Colon (tissue), 2 donors: ENCODE data around the gene NPPC.
"Not testable (repeated sequence)": the region's sequence is repeated elsewhere in the genome, so short reads cannot be mapped to it uniquely, and the experiment has no call there.

ENCODE experiments used
- FAIRE-seq: peaks from 2 replicates; lab custom pipeline; 2012; peaks lifted over from hg19 to GRCh38; lab: Jason Lieb, UNC
- donor health status: control.
- donor health status: control.

The NPPC gene

DNA sequence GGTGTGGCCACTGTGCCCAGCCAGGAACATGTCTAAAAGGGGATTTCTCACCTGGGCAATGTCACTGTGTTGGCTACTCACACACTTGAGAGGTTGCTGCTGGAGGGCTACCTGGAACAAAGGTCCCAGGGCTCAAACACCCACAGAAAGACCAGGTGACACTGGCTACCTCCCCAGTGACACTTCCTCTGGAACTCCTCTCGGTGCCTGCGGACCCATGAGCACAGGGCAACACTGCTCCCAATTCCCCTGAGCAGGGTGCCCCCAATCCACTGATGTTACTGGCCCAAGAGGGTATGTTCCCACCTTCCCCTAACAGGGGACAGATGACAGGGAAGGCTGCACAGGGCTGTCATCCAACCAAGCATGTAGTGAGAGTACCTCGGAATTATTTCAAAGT, 5.8 kb downstream of the NPPC start:
- no peak for FAIRE-seq

DNA sequence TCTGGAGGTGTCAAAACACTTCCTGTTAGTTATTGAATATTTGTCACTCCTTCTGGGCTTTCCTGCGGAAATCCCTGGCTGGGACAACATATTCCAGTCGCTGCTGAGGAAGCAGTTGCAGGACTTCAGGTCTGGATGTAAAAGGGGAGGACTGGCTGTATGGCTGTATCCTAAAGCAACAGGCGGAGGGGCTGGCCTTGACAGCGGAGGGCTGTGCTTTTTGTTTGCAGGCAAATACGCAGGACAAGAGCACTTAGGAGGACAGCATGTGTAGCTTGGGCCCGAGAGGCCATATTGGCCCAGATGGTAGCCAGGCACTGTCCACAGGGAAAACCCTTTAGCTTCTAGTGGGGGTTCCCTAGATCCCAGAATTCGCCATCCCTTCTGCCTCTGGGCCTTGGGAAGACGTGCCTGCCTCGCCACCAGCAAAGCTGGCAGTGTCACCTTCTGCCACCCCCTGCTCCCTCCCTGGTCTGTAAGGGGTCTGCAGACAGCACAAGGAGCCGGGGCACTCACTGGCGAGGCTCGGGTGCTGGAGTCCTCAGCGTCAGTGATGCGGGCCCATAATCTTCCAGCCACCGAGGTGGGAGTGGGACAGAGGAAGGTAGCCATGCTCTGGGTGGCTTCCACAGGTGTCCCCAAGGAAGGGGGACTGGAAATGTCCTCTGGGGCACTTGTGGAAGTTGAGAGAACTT, 6.7 kb downstream of the NPPC start:
- no peak for FAIRE-seq

DNA sequence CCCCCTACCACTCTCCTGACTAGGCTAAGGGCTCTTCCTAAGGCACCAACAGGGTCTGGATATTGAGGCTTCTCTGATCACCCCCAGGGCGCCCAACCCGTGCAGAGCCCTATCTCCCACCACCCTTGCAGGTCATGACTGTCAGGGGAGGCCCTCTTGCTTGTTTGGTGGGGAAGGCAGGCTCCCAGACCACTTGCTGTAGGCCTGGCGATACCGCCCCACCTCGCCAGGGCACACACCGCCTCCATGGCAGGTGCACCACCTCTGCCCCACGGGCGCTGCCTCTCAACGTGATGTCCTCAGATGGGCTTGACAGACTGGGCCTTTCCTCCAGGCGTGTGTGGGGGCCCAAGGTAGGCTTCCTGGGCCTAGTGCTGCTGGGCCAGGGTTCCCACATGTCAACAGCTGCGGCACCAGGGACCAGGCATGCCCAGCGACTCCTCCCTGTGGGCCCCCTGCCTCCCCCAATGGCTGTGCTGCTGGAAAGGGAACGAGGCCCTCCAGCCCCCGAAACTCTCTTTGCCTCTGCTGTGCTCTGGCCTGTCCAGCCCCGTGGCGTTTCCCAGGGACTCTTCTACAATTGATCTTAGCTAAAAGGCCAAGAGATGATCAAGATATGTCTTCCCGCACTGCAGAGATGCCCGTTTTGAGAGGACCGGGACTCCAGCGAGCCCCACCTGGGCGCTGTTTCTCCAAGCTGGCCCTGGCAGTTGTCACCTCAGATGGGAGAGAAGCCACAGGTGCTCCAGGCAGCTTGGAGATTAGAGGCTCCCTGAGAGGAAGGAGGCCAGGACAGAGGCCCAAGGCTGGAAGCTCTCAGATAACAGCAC, 7.5 kb downstream of the NPPC start:
- no peak for FAIRE-seq

DNA sequence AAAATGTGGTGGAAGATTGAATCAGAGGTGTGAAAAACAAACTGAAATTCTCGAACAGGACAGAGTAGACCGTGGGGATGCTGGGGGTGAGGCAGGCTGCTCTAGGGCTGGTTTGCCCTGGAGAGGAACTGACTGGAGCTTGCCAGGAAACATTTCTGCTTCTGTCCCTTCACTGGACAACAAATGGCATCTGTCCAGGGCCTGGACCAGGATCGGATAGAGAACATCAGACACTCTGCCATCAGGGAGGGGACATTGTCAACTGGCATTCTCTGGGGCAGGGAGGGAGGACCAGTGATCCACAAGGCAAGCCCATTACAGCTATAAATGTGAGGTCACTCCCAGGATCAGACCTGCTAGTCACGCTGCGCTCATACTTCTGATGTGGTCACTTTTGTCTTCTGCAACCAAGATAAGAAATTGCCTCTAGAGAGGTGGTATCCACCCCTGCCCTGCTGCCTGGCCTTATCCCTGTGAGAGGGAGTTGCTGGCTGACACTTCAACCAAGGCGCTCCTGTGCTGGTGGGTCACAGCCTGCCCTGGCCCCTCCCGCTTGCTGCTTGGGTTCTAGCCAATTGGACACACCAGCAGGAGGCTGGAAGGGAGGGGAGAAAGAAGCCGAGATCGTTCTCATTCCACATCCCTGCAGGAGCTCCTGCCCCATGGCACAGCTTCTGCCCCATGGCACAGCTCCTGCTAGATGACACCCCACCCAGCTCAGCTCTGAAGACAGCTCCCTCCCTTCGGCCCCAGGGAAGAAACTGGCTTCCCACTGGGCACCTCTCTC, 8.7 kb downstream of the NPPC start:
- FAIRE-seq, result no peak

DNA sequence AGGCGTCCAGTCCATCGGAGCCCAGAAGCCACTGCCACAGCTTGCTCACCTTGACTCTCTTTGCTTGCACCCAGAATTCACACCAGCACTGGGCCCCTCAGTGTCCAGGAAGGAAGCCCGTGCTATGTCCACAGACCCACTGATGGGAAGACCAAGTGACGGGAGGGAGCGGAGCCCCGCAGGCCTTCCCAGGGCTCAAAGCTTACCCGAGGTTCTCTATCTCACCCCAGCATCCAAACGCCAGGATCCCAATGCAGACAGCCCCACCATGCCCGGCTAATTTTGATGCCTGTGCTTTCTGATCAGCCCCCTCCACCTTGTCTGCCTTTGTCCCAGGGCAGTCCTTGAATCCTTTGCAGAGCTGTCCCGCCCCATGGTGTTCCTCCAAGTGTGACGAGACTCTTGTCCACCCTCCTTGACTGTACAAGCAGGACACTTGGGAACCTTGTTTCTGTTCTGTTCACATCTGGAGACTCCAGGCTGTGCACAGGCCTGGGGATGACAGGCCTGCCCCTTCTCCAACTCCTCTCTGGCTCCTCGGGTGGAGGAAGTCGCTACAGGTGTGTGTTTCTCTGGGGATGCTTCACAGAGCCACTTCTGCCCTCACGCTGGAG, 12.0 kb downstream of the NPPC start:
- no peak for FAIRE-seq

DNA sequence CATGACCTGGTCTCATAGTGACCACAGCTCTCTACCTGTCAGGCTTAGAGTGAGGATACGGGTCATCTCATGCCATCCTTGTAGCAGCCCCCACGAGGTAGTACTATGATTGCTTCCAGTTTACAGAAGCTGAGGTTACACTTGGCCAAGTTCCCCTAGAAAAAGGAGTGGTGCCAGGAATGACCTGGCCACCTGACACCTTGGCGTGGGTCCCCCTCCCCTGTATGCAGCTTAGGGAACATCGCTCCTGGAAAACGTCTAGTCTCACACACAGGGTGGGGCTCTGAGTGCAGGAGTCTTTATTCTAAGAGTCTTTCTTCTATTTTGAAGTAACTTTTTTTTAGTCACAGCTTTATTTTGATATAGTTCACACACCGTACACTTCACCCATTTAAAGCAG, 14.8 kb downstream of the NPPC start:
- FAIRE-seq, result no peak

DNA sequence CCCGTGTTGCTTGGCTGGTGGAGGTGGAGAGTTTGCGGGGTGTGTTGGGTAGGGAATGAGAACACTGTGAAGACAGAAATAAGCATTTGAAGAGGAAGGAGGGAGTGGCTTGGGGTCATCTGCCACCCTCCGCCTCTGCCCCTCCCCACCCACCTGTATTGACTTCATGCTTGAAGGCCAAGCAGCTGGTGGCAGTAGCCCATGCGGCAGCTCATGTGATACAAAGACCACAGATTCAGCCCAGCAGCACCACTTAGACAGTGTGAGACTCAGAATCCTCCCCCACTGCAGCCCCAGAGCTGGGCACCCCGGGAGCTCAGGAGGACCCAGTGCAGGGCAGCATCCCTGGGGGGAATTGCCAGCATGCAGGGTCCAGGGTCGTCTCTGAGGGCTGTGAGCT, 15.4 kb downstream of the NPPC start:
- no peak for FAIRE-seq

DNA sequence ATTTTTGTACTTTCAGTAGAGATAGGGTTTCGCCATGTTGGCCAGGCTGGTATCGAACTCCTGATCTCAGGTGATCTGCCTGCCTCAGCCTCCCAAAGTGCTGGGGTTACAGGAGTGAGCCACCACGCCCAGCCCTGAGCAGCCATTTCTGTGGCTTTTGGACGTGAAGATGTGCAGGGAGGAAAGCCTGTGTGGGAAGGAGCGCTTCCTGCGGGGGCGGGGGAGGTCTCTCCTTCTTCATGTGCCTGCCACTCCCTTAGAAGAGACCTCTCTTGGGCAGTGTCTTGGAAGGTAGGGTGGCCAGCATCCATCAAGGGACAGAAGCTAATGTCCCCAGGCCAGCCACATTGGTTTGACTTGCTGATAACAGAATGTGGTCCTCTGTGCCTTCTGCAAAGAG, 16.0 kb downstream of the NPPC start:
- not testable (repeated sequence) for FAIRE-seq

DNA sequence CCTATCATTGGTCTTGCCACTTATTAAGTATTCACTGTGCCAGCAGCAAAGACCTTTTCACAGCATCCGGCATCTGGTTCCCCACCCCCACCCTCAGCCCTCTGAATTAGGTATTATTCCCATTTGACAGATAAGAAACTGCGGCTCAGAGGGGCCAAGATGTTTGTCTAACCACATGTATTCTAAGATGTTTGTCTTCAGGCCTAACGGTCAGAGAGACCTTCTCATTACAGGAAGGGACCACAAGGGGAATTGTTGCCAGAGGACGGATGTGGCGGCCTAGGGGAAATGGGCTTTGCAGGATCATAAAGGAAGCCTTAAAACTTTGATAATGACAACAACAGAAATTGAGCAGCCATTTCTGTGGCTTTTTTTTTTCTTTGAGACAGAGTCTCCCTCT, 16.6 kb downstream of the NPPC start:
- FAIRE-seq, result no peak

DNA sequence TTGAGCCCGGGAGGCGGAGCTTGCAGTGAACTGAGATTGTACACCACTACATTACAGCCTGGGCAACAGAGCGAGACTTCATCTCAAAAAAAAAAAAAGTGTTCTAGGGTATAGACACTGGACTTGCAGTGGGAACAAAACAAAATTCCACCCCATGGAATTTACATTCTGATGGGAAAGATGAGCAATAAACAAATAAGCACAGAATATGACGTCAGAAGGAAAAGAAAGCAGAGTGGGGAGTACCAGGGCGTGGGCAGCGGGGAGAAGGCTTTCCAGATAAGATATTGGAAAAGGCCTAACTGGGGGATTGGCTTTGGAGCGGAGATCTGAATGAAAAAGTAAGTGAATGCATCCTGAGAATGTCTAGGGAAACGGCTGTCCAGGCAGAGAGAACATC, 17.6 kb downstream of the NPPC start:
- no peak for FAIRE-seq

DNA sequence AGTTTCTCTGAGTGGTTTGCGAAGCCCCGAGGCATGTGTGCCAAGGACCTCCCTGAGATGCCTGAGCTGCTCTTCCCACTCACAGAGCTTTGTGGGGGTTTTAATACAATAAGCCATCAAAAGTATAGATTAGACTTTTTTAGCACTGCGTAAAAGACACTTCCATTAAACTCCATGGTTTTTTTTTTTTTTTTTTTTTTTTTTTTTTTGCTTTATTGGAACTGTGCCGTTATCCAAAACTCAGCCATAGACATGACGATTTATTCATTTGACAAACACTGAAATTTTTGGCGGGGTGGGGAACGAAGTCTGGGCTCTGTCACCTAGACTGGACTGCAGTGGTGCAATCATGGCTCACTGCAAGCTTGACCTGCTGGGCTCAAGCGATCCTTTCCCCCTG, 18.4 kb downstream of the NPPC start:
- FAIRE-seq, result no peak

DNA sequence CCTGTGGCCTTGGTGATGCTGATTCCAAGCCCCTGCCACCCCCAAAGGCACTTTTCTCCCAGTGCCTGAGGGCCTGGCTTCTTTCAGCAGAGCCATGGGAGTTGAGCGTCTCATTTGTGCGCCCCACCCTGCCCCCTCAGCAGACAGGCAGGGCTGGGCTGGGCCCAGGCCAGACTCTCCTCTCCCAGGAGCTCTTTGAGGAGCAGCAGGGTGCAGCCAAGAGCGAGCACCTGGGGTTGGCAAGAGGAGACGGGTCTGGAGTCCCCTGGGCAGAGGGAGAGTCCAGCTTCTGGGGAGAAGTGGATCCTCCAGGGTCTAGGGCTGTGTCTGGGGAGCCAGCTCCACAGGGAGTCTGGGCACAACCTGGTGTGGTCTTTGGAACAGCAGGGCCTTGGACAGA, 21.2 kb downstream of the NPPC start:
- no peak for FAIRE-seq

DNA sequence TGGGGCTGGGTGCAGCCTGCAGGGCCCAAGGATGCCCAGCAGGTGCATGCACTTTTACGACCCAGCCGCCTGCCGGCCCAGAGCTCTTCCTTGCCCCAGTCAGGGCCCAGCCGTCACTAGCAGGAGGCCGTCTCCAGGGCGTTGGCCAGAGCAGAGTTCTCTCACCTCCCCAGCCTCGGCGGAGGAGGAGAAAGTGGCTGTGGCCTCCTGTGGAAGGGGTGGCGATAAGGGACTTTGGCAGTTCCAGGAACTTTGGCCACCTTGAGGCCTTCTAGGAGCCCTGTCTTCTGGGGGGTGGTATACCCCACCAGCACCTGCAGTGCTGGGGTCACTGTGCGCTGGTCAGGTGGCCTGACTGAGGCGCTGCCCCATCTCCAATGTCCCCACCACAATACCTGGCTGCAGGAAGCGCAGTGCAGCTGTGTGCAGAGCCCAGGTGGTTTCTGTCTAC, 22.0 kb downstream of the NPPC start:
- FAIRE-seq, result no peak

DNA sequence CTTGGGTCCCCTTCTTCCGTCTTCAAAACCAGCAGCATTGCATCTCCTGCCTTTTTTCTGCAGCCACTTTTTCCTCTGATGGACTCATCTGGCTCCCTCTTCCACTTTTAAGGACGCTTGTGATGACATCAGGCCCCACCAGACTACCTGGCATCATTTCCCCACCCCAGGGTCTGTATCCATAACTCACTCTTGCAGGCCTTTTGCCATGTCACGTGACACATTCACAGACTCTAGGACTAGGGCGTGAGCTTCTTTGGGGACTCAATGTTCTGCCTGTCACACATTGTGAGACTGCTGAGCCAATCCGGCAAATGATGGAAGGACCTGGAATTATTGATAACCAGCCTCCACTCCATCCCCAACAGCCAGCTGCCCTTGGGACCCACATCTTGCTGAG, 23.6 kb downstream of the NPPC start:
- no peak for FAIRE-seq

DNA sequence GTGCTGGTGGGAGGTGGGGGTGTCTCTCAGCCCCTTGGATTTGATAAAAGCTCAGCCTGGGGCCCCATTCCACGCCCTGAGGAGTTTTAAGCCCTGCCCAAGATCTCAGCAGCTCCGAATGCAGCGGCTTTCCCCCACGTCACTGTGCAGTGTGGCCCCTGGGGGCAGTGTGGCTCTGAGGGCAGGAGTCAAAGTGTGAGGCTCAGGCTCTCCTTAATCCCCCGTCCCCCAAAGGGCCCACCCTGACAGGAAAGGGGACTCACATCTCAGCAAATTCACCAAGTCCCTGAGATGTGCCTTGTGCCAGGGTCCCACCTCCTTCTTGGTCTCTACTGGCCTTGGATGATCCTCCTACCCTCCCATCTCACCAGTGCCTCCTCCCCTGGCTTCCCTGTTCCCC, 25.2 kb downstream of the NPPC start:
- no peak for FAIRE-seq

DNA sequence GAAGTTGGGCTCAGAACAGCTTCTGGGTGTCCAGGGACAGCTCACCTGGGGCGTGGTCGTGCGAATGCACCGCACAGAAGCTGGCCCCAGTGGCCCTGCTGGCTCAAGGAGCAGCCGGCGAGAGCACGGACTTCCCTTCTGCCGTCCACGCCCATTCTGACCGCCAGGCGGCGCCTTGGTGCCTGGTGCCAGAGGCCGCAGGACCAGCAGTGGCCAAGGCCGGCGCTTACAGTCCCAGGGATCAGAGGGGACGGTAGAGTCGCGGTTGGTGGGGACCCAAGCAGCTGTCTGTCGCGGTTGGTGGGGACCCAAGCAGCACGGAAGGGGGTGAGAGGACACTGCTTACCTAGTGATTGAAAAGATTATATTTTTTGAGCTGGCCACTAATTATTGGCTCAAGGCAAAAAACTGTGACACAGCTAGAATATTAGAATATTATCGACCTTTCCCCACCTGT, 25.7 kb downstream of the NPPC start:
- FAIRE-seq, result no peak

DNA sequence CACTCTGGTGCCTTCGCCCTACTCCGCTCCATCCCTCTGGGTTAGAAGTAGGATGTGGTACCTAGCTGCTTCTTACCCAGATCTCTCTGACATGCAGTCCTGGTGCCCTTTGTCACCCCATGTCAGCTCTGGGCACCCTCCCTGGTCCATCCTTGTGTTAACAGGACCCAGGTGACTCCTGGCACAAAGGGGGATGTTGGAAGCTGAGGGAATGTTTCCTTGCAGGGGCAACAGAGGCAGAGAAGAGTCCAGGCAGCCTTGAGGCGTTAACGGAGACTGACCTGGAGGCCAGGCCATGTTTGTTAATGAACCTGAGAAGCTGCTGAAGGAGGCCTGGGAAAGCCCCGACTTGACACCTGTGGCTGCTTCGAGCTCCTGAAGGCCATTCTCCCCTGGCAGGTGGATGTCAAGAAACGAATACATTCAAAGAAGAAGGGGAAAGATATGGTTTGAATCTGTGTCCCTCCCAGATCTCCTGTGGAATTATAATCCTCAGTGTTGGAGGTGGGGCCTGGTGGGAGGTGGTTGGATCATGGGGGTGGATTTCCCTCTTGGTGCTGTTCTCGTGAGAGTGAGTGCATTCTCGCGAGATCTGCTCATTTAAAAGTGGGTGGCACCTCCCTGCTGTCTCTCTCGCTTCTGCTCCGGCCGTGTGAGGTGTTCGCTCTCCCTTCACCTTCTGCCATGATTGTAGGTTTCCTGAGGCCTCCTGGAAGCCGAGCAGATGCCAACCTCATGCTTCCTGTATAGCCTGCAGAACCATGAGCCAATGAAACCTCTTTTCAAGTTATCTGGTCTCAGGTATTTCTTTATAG, 31.4 kb downstream of the NPPC start:
- FAIRE-seq, result no peak

DNA sequence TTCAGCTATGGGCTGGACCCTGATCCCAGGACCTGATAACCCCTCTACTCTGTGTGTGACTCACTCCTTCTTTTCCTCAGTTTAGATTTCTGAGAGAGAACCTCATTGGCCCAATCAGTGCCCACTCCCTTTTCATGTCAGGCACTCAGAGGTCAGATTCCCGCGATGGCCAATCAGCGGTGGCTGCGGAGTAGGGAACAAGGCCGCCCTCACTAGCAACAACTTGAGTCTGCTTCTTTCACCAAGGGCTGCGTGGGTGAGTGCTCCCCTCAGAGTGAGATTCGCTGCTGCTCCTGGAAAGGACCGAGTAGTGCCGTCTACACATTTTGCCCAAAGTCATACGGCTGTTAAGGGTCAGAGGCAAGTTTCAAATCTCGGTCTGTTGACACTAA, 34.7 kb downstream of the NPPC start:
- no peak for FAIRE-seq

DNA sequence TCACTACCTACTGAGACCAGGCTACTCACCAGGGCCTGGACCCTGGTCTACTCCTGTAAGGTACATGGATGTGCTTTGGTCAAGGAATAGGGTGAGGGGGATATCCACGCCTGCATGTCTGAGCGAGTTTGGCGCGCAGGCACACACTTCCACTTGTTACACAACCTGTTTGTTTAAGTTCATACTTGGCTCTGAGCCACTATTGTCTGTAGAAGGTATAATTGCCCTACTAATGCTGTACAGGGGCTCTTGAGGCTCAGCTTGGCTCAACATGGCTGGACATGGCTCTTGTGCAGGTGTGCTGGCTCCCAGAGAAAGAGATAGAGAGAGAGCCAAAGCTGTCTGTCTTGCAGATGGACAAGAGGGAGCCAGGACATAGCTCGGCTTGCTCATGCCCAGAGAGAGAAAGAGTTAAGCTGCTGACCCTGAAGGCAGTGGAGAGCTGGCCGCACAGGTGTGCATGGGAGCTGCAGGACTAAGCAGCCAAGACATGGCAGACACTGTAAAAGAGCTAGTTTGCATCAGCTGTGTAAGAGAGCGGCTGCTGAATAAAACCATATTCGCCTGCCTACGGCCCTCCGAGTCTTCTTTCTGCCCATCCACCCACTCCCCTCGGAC, 35.2 kb downstream of the NPPC start:
- FAIRE-seq, result no peak

DNA sequence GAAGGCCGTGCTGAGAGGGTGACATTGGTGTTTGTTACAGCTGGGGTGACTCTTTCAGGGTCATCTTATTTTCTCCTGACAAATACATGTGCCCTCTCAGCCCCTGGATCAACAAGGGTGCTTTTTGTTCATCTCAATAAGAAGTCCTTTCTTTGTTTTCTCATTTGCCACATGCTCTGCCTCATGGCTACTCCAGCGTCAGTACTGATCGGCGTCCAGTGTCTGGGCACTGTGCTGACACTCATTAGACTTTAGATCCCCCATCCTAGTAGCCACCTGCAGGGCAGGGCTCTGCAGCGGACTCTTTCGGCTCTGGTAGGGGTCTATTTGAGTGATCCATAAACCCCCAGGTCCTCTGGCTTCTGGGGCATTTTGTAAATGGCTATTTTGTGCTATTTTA, 38.4 kb downstream of the NPPC start:
- FAIRE-seq, result no peak

DNA sequence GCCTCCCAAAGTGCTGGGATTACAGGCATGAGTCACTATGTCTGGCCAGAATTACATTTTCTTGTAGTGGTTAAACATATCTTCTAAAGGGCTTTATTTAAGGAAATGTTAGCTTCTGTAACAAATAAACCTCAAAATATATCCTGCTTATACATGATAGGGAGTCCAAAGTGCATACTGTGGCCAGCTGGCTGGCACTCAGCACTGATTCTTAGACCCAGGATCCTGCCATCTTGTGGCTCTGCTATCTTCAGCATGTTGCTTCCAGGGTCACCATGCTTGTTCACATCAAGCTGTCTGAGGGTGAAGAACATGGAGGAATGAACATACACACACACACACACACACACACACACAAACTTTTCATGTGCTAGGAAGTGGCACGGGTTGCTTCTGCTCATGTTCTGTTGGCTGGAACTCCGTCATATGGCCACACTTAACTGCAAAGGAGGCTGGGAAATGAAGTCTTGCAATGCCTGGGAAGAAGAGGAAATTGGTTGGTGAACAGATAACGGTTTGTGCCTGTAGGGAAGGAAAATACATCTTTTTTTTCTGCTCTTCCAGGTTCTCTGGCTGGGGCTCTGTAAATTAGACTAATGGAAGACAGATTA, 40.0 kb downstream of the NPPC start:
- no peak for FAIRE-seq
